H1 (cell line): ENCODE results near the gene PIMREG. TPM values are rescaled to one million over a fixed set of nuclear protein-coding genes. Genes with fewer than 3 reads are reported as not detected.

Experiments
- CTCF ChIP-seq, 3 experiments: IDR thresholded peaks; 1 replicate in 2 of 3; 2 replicates in 1 of 3; pipeline versions ENCODE4 v1.5.1 to v1.6.1; 2011; ENCODE audit warnings: low read length in 3 of 3, mild to moderate bottlenecking in 3 of 3, inconsistent platforms in 2 of 3, low read depth in 1 of 3, moderate library complexity in 1 of 3; ENCODE audit not compliant: insufficient read depth in 1 of 3; ENCODE audit errors: control extremely low read depth in 1 of 3
- FOSL1 ChIP-seq: IDR thresholded peaks from 2 replicates; pipeline ENCODE4 v1.6.1; 2011; ENCODE audit warnings: mild to moderate bottlenecking, low read depth, low read length, moderate library complexity; ENCODE audit not compliant: insufficient read depth
- GABPA ChIP-seq: IDR thresholded peaks from 2 replicates; pipeline ENCODE4 v1.6.1; 2011; ENCODE audit warnings: mild to moderate bottlenecking, low read length, moderate library complexity, borderline replicate concordance; ENCODE audit not compliant: insufficient read depth
- polyA plus RNA-seq, 7 experiments: library from polyadenylated mRNA; depleted of rRNA in 3 of 7; stranded (reverse) in 5 of 7; unstranded in 2 of 7; fragments of >200 nt in 5 of 7; fragments of 200-250 nt in 2 of 7; gene quantifications; 1 replicate in 5 of 7; 2 replicates in 1 of 7; 4 replicates in 1 of 7; pipeline versions ENCODE4 v1.2.1 to v1.2.3, GENCODE V29; 2011 to 2013; ENCODE audit warnings: missing spikeins in 2 of 7, mixed read lengths in 2 of 7
- total RNA-seq: library from RNA; stranded (reverse); fragmentation: NEBNext Ultra II Directional; extraction: Animal tissue kit (Norgen Biotek cat#: 25700); gene quantifications from 2 replicates; pipeline ENCODE4 v1.2.1, GENCODE V29; 2021

PIMREG gene
- total and polyA plus RNA-seq, 2 of the 8 experiments (the other 6 are each of a cell fraction or from before 2014, with no cell fraction given), result 133 to 148 TPM

- TF ChIP-seq GABPA (no peak), CTCF (IDR thresholded peaks at IDR 0.05; ENCODE audit: control extremely low read depth in 1 of 3, insufficient read depth in 1 of 3, low read depth in 1 of 3, low read length in 3 of 3) (no peak), FOSL1 (no peak)
Observed at GRCh38 chr17:6494239-6494941, 50.1 kb downstream of the PIMREG start (continued).
